GM21576 (cell line): ENCODE measurements around the gene SELENOS.

ENCODE experiments used
- ATAC-seq: cut with Tn5 transposase; IDR thresholded peaks from one replicate; pipeline ENCODE4 v1.9.1; 2021; ENCODE audit warnings: mild to moderate bottlenecking, moderate library complexity; ENCODE audit not compliant: unreplicated experiment

Gene SELENOS

DNA sequence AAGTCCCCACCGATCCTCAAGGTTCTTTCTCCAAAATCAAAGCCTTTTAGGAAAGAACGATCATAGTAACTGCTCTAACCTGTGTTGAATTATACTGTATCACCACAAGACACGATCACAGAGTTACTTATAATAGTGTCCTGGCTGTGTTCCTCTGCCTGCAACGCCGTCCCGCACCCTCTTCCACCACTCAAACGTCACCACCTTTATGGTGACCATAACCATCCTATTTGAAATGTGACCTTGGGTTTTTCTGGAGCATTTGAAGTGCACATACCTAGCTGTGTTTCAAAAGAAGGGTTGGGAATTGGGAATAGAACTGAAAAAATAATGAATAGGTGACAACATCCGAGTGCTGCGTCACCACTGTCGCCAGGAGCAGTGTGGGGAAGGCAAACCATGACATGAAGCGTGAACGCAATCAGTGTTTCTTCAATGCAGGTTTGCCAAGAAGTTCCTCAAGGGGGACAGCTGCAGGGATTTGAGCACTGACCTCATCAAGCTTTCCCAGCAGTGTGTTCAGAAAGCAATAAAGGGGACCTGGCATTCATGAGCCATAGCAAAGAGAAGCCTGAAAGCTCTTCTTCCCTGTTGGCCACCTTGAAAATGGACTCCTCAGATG lies 769 bp upstream of the SELENOS start:
- ATAC-seq, result no peak

DNA sequence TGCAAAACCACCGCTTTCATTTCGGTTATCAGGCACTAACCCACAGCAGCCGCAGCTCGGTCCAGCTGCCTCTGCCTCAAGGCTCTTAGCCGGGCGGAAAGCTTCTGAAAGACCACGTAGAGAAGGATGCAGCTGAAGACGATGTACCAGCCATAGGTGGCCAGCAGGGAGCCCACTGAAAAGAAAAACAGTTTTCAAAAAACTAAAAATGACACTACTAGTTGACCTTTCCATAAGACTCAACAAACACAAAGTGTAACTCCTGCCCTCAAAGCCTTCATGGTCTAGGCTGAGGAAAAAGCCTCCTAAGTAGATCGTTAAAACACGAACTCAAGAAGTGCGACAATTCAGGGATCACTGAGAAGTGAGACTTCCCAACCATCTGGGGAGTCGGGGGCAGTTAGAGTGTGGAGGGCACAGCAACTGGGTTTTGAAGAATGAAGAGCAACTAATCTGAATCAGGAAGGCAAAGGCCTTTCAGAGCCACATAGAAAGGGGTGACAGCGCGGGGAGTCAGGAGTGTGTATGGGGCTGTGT lies 716 bp downstream of the SELENOS start:
- peak; percentile 47 for ATAC-seq

DNA sequence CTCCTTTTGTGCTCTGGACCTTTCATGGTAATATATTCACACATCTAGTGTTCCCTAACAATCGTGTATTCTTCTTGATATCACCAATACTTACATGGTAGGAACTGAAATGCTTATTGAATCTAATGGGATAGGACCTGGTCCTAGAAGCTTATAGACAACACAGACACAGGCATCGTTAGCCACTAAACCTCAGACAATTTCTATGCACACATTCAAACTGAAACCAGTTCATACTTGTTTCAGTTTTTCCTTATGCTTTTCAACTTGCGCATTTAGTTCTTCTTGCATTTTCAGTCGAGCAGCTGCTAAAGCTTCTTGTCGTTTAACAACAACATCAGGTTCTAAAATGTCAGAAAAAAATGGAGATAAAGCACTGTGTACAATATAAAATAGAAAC lies 2.3 kb downstream of the SELENOS start:
- ATAC-seq, result peak; percentile 37

DNA sequence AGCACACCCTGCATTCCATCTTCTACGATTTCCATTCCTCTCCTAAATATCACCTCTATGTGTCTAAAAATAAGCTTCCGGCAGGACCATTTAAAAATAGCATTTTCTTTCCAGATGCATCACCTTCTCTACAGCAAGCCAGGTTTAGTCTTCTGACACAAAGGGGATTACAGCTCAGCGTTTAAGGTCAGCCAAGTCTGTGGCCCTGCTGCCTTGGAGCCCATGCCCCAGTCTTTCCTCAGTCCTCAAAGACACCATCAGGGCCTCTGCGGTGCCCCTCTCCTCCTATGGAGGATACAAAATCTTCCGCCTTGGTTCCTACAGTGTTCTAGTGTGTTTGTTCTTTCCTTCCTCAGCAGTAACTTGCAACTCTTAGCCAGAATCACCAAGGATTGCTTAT lies 3.8 kb downstream of the SELENOS start:
- ATAC-seq, result no peak

DNA sequence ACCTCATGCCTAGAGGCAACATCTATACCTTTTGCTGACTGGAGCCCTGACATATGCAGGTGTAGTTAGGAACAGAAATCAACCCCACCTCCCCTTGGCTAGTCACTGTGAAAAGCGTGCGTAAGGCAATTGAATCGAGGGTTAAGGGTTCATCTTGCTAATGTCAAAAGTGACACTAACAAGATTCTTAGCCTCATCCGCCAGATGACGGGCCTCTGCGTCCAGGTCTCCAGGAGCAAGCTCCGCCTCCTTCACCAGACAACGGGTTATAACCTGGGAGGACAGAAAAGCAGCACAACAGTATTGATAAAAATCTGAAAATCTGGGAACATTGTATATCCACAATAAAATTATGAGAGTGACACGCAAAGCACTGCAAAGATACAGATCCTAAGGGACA lies 4.7 kb downstream of the SELENOS start:
- no peak for ATAC-seq

DNA sequence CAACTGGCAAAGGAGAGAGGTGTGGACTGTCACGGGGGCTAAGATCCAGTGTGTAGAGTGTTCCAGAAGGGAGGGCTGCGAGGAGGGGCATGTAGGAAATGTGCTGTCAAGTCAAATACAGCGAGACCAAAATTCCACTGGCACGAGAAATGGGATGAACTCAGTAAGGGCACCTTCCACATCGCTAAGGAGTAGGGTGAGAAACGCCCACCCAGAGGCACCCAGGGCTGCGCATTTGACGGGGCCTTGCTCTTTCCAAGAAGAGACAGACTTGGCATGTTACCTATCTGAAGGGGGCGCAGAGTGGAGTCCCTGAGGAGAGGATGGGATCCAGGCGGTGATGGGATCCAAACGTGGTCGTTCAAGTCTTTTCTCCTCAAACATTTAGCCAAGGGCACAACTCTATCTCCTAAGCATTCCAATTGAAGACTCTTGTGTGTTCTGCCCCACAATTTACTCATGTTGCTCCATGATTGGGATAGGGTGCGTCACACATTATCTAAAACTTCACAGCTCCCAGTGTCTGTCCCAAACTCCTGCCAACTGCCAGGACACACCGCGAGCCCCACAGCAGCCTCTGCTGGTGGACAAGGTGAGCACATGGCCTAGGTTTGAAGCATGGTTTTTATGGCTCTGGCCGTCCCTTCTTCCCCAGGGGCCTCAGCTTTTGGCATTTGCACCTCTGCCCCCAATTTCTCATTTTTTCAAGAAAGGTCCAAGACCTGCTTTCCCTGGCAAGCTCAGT lies 7.6 kb downstream of the SELENOS start:
- no peak for ATAC-seq

DNA sequence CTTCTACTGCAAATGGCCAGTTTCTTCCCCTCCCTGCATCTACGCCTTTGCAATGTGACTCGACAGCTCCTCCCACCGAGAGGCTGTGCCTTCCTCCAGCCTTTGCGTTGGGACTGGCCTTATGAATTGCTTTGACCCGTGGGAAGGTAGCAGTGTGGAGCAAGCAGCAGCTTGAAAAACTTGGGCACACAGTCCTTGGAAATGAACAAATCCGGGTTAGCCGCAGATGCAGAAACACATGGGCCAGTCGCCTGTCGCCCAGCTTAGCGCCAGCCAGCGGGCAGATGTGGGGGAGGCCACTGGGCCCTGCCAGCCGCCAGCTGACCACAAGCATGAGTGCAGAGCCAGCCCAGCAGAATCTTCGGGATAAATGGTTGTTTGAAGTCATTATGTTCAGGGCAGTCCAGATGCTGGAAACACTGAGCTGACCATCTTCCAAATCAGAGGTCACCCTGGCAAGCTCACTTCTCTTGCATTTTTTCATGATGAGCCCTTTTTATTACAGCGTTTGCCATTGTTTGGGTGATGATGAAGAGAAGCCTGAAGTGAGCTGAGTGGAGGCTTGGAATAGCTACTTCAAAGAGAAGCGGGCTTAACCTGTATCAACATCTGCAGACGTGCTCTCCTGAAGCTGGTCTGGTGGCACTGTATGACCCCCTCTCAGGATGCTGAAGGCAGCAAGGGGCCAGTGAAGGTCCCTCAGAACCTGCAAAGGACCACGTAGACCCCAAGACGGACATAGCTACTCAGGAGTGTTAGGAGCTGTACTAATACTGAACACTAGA lies 9.8 kb downstream of the SELENOS start:
- ATAC-seq, result no peak

DNA sequence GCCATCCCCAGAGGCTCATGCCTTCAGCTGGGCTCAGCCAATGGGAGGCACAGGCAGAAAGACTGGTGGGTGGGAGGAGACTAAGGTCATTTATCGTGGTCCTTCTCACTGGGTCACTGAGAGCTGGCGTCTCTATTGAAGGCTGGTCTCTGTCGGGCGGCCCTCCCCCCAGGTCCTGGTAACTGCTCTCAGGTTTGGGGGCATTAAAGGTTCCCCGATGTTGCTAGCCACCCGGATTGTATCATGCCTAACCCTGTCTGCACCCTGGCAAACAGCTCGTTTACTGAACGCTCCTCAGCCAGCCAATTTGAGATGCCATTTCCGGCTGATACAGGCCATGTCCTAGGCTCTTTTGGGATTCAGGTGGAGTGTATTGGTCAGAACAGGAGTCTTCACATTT lies 10.5 kb downstream of the SELENOS start:
- ATAC-seq, result no peak

DNA sequence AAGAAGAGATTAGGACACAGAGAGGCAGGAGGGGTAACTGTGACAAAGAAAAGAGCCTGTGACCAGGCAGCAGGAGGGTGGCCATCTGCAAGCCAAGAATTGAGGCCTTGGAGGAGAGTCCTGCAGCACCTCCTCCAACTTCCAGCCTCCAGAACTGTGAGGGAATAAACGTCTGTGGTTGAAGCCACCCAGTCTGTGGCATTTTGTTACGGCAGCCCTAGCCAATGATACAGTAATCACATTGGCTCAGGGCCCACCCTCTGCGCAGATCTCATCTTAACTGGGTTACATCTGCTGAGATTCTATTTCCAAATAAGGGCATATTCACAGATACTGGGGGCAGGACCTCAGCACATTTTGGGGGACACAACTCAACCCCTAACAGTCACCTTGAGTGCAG lies 11.3 kb downstream of the SELENOS start:
- ATAC-seq, result no peak

DNA sequence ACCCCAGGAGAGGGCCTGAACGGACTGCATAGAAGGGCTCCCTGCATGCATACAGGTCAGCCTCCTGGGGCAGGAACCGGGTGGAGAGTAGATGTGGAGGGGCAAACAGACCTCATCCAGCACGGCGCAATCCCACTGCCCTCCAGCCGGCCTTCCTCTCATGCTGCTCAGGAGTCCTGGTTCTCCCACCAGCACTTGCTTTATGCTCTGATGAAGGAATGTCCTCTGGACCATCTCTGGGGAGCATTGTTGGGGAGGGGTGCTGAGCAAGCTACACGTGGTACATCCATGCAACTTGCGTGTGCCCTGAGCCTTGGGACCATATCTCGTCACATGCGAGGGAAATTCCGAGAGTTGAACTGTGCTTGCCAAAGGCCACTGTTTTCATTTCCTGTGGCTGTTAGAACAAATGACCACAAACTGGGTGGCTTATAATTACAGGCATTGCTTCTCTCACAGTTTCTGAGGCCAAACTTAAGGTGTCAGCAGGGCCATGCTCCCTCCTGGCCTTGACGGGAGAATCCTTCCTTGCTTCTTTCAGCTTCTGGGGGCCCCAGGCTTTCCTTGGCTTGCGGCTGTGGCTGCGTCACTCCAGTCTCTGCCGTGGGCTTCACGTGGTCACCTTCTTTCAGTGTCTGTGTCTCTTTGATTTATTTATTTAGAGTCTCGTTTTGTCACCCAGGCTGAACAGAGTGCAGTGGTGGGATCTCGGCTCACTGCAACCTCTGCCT lies 12.2 kb downstream of the SELENOS start:
- ATAC-seq, result no peak

DNA sequence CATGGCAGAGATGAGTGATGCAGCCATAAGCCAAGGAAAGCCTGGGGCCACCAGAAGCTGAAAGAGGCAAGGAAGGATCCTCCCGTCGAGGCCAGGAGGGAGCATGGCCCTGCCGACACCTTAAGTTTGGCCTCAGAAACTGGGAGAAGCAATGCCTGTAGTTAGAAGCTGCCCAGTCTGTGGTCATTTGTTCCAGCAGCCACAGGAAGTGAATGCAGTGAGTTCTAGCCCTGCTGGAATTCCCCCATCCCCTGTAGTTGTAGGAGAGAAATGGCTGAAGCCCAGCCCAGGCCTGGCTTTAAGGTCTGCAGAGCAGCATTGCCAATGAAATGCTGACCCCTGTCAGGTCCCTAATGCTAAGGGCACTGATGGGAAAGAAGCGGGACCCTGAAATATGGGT lies 13.3 kb downstream of the SELENOS start:
- no peak for ATAC-seq

DNA sequence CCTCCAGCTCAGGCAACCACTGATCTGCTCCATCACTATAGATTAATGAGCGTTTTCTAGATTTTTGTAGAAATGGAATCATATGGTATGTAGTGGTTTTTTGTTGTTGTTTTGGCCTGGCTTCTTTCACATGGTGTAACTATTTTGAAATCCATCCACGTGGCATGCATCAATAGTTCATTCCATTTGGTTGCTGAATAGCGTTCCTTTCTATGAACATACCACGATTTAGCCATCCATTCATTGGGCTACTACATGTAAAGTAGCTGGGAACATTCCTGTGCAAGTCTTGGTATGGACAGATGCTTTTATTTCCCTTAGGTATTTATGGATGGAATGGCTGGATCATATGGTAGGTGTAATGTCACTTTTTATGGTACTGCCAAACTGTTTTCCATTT lies 14.7 kb downstream of the SELENOS start:
- no peak for ATAC-seq

DNA sequence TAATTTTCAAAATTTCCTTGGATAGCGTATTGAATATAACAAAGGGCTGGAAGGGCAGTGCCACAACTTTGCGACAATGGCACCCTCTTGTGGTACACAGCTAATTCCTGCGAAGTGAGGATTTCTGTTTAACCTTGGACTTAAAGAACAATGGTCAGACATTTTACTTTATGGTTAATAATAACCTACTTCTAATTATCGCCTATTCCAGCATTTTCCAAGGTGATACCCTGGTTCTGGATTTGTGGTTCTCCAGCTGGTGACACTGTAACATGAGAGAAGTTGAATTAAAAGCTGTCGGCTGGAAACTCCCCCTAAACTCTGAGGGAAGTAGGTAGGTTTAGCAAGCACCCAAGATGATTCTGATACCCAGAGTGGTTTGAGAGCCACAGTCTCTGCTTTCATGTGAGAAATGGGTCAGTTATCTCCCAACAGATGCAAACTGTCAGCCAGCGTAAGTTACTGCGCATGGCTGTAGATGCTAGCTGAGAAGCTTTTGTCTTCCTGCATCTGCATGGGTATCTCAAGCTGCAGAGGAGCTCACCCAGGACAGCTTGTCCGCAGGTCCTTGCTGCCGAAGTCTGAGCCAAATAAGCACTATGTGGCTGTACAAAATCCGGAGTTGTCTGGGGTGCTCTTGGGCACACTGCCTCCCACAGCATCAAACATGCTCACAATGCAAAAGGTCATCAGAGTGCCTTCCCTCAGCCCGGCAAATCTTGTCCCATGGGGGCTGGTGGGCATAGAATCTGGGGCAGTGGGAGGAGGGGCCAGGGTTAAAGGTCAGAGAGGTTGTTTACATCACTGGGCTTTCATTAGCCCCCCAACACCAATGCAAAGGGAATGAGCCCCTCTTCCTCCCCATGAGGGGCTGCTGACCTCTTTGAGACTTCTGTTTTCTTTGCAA lies 18.8 kb downstream of the SELENOS start:
- ATAC-seq, result peak; percentile 65

DNA sequence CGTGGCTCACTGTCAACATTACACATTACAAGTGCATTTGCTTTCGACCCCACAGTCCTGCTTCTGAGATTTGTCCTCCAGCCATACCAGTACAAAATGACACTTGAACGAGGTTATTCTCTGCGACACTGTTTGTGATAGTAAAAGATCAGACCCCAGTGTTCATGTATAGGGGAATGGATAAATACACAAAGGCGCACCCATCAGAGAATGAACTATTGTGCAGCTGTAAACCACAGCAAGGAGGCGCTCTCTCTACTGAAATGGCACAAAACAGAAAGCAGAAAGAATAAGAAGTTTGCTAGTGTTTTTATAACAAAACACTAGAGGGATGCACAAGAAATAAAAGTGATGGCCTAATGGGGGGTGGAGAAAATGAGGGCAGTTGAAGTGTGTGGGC lies 20.5 kb downstream of the SELENOS start:
- ATAC-seq, result no peak

DNA sequence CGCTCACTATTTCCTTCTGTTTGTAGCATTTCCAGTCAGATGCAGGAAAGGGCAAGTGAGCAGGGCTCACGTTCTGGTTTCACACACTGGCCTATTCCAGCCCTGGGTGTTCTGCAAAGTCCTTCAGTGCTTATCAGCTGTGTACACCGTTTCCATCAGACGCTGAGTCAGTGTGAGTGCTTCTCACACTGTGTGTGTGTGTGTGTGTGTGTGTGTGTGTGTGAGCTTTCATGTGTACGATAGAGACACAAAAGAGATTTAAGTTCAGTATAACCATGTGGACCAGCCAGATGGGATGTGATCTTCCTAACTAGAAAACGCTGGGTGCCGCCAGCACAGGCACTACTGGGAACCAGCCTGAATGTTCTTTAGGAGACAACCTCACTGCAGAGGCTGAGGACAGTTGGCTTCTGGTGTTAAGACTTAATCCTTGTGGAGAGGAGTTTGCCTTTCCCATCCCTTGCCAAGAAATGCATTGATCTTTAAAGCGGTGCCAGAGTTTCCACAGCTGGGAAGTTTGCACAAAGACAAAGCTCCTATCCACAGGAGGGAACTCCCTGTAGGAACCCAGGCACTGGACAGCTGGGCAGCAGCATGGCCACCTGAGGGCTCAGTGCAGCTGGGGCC lies 21.6 kb downstream of the SELENOS start:
- ATAC-seq, result no peak

DNA sequence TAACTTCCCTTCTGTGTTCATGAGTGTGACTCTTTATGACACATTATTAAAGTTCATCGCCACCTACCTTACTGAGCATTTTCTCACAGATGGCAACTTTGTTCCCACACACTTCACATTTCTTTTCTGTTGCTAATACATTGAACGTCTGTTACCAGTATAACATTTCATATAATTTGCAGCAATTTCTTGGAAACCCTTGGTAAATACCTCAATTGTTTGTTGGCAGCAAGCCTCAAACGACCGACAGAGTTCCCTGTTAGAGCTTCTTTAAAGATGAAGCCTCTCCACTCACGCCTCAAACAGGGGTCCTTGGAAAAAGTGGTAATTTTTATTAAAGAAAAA lies 22.3 kb downstream of the SELENOS start:
- ATAC-seq, result no peak

DNA sequence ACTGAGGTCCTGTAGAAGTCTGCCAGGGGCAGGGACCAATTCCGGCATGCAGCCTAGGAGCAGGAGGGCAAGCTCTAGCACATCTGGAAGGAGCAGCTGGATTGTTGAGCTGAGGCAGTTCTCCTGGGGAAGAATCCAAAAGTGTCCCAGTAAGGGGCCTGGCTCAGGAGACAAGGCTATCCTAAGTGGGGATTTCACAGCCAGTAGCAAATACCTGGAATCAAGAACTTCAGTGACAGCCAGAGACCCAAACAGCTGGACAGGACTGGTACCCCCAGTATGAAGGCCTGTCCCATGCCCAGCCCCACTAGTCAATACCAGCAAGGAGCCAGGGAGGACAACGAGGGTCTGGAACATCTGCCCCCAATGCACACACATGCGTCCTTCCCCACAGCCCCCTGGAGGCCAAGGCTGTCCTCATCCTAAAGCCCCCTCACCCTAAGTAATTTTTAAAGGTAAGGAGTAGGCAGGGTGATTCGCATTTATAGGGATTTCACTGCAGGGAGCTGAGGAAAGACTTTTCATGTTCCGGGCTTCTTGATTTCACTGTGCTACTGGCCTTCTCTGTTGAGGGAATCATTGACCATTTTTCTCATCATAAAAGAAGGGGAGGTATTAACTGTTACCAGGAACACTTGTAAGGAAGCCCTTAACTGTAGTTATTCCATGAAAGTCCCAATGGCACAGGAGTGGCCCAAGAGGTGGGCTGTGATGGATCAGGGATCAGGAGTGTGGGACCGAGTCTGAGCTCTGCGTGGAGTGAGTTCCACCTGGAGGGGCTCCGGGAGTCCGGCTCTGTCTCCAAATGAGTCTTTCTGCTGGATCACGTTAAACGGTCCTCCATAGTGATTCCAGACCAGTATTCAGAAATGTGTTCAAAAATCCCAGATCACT lies 22.9 kb downstream of the SELENOS start:
- no peak for ATAC-seq

DNA sequence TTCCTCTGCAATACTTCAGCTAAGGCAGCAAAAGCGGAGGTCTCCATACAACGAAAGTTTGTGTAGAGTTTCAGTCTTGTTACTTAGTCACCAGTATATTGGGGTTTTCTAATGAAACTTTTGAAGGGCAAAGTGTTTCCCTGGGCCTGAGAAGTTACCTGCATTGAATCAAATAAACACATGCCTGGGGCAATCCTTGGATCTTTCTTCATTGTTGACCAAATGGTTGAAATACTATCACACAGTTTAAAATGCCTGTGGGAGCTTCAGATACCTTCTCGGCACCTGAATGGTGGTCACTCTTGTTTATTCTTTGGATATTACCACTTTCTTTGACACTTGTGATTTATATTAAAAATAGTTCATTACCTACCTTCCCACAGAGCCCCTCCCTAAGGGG lies 24.4 kb downstream of the SELENOS start:
- ATAC-seq, result no peak
